NCI-H1092 (cell line): ENCODE results near the gene CBR4.

Experiments used
- DNase-seq: peaks from one replicate; lab custom pipeline; 2025; lab: John Stamatoyannopoulos, UW

CBR4 gene

DNA sequence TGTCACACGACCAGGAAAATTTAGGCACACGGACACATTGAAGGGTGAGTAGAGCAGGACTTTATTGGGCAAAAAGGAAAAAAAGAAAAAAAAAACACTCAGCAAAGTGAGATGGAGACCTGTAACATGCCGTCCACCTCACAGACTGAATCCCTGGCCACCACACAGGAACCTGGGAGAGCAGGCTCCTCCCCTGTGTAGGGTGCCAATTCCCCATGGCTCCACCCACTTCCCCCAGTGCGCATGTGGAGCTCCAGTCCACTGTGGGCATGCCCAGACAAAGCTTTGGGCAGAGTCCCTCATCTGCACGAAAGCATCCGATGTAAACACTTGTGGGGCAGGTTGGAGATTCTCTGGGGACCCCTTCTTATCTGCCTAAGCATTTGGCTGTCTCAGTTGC, 23.6 kb upstream of the CBR4 start:
- no peak for DNase-seq

DNA sequence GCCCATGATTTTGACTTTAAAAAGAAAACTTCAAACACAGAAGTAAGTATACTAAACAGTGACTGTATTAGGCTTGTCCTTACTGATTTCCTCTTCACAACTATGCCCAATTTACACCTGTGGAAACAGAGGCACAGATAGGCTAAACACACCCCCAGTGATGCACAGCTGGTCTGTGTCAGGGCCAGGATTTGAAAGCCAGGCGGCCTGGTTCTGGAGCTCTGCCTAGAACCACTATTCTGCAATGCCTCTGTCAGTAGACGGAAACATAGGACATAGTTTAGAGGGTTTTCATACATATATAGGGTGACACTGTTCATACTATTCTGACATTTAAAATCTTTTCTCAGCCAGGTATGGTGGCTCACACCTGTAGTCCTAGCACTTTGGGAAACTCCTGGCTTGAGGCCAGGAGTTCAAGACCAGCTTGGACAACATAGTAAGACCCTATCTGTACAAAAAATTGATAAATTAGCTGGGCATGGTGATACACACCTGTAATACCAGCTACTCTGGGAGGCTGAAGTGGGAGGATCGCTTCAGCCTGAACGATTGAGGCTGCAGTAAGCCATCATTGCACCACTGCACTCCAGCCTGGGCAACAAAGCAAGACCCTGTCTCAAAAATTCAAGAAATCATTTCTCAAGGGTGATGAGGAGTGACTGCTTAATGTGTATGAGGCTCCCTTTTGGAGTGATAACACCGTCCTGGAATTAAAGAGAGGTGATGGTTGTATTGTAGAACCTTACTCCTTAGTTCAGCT, 23.0 kb upstream of the CBR4 start:
- DNase-seq: no peak

DNA sequence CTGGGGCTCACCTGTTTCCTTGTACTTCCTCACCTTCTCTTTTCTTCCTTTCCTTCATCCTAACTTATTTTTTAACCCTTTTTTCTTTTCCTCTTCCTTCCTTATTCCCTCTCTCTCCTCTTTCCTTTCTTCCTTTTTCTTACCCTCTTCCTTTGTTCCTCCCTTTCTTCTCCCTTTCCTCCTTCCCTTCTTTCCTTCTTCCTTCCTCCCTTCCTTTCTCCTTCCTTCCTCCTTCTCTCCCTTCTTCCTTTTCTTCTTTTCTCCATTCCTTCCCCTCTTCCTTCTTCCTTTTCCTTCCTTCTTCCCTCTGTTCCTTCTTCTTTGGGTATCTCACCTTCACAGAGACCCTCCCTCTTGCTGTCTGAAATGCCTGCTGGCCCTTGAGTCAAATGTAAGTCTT, 22.1 kb upstream of the CBR4 start:
- DNase-seq: no peak

DNA sequence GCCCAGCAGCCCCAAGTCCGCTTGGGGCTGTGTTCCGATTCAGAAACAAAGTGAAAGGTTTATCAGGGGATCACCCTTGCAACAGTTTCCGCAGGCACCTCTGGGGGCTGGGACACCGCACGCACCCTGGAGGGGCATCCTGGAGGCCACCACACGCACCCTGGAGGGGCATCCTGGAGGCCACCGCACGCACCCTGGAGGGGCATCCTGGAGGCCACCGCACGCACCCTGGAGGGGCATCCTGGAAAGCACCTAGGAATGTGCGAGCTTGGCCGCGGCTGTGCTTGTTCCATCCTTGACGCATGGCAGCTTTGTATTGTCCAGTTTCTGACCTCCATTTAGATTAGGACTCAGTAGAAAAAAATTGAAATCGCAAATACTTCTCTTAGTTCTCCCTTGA, 21.3 kb upstream of the CBR4 start:
- no peak for DNase-seq

DNA sequence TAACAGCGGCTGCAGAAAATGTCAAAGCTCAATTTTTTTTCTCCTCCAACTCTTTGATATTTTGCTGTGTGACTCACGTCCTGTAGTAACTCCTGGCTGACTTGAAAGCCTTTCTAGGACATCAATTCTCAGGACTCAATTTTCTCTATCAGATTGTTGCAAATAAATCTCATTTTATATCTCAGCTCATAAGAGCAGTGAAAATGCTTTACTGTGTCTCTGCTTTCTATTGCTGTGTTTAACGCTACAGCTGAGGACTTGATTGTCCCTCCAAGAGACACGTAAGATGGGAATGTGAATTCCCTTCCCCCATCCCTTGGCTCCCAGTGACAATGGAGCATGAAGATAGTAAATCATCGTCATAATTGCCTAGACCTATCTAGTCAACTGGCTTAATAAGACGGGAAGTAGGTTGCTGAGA, 20.5 kb upstream of the CBR4 start:
- no peak for DNase-seq

DNA sequence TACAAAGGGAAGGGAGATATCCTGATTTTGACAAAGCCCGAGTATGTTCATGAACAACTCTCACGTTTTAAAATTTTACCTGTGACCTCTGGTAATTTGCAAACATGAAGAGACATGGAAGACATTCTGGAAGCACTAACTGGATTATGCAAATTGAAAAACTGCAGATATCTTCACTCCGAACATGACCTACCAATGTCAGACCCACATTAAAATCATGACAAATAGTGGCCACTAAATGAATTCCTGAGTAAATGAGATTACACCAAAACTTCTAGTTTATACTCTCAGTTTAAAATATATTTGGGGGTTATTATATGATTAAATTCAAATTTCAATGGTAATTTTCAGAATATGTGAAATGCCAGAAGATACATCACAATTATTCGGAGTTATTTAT, 19.9 kb upstream of the CBR4 start:
- DNase-seq: no peak

DNA sequence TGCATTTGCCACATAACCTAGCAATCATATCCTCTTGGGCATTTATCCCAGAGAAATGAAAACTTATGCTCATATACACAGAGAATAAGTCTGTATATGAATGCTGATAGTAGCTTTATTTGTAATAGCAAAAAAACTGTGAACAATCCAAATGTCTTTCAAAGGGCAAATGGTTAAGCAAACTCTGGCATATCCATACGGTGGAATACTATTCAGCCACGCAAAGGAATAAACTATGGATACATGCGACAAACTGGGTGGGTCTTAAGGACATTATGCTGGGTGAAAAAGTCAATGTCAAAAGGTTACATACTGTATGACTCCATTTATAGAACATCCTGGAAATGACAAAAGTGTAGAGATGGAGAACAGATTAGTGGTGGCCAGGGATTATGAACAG, 17.6 kb upstream of the CBR4 start:
- DNase-seq: no peak

DNA sequence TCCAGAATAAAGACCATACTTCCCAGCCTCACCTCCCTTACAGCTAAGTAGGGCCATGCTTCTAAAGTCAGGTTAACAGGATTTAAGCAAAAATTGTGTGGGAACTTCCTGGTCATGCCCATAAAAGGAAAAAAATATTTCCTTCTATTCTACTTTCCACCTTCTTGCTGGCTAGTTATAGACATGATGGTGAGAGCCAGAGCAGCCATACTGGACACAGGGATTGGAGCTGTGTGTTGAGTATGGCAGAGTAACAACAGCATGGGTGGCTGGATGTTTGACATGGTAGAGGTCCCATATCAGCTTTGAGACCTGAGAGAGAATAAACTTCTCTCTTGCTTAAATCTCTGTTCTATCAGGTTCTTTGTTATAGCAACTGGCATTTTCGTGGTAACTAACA, 15.1 kb upstream of the CBR4 start:
- no peak for DNase-seq

DNA sequence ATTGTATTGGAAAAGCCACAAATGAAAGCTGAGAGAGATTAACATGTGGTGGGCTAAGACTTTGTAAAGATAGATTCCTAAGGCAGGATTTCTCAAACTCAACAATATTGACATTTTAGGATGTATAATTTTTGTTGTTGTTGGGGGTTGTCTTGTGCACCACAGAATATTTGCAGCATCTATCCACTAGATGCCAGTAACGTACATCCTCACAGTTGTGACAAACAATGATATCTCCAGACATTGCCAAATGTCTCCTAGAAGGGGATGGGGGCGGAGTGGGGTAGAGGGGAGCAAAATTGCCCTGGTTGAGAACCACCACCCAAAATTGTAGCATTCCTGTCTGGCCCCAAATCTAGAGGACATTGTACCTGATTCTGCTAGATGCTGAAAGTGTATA, 14.7 kb upstream of the CBR4 start:
- DNase-seq: peak; percentile 10

DNA sequence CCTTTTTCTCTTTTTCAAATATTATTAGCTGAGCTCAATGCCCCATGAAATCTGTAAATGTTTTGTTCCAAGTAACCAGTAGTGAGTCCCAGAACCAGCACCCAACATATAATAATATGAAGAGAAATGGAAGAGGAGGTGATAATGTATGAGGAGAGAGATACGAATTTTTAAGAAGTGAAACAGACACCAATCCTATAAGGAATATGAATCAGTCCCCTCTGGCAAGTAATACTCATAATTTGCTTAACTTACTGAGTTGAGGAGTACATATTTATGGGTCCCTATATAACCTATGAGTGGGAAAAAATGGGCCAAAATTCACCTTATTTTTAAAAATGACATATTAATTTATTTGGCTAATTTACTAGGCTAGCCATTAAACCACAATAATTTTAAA, 8.4 kb upstream of the CBR4 start:
- no peak for DNase-seq

DNA sequence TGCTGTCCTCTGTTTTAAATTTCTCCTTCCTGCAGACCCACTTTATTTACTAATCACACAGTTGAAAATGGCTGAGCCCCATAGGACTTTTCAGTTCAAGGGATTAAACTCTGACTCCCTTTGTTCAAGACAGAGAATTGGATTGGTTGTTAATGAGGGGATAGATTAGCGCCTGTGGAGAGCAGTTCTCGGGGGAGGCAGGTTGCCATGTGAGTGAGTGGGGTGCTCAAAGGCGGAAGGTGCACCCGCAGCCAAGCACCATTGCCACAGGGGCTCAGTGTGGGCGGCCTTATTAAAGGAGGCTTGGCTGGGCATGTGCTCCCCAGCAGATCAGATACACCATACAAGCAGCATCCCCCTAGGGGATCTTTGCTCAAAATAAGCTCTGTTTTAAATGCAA, 7.9 kb upstream of the CBR4 start:
- DNase-seq: no peak

DNA sequence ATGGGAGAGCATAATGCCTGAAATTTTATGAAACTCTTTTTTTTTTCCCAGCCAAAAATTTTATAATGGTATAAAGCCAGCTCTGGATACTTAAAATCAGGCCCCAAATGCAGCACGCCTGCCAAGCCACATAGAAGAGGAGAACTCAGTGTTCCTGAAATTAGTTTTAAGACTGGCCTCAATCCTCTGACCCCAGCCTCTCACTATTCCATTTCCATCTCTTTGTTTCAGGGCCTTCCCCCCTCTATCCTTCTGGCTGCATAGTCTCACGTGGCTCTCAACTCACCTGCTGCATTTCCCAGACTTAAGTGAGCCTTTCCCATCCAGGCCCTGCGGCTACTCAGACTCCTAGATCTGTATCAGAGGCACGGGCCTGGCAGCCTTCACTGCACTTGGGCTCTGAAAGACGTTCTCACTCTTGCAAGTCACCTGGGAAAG, 5.2 kb upstream of the CBR4 start:
- DNase-seq: no peak

DNA sequence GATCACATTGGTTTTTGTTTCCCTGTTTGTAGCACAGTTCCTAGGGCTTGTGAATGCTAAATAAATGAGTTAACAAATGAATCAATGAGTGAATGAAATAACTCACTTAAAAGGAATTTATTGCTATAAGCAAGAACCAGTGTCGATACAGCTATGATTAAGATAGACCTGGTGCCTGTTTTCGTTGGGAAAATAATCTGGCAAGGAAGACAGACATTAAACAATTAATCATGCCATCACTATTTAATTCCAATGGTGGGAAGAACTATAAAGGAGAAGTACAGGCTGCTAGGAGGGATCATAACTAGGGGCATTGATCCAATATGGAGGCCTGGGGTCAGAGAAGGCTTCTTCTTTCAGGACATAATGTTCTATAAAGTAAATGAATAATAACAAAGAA, 4.5 kb upstream of the CBR4 start:
- DNase-seq: no peak

DNA sequence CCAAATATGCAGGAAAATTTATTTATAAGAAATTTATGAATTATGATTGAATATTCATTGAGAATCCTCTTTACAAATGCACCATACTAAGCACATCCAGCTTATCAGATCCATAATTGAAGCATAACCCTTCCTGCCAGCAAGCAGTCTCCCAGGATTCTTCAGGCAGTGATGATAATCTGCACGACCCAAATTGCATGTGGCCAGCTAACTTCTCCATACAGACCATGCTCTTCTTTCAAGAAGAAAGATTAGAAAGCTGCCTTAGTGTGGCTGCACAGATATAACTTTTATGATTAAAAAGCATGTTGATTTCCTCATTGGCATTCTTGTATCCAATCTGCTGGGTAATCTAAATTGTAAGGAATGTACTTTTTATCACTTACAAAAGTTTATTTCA, 3.3 kb upstream of the CBR4 start:
- no peak for DNase-seq

DNA sequence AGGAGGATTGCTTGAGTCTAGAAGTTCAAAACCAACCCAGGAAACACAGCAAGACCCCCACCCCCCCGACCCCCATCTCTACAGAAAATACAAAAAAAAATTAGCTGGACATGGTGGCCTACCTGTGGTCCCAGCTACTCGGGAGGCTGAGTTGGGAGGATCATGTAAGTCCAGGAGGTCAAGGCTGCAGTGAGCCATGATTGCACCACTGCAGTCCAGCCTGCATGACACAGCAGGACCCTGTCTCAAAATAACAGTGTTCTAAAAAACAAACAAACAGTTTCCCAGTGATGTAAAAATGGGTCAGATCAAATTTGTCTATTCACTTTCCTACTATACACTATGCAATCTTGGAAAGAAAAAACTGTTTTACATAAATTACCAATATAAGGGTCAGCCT, 2.0 kb upstream of the CBR4 start:
- DNase-seq: no peak

DNA sequence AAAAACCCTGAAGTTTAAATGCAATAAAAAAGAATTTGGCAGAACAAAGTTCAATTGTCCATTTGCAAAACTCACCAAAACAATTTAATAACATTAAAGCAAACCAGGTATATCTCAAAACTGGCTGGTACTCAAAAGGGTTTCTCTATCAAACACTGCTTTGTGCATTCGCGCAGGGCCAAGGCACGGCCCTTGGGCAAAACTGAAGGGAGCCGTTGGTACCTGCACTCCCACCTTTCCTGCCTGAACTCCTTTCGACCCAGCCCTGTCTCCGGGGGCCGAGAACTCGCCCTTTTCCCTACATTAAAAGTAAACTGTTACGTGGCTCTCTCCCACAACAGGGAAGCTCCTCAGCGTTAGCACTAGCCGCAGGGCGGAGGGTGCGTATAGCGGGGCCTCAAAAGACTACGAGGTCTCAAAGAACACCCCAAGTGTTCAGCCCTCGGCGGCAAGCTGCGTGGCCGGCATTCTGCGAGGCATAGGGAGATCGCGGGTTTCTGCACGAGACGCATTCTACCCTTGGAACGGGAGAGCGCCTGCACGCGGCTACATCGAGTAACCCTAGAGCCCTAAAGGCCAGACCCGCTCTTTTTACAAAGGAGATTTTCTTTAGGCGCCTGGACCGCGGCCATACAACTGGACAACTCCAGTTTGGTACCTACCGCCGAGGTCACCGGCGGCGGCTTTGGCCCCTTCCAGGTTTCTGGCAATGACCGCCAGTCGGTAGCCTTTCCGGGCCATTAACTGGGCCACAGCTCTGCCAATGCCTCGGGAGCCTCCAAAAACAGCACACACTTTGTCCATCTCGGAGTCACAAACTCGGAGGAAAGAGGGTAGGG, 550 bp downstream of the CBR4 start:
- DNase-seq: peak; percentile 68

DNA sequence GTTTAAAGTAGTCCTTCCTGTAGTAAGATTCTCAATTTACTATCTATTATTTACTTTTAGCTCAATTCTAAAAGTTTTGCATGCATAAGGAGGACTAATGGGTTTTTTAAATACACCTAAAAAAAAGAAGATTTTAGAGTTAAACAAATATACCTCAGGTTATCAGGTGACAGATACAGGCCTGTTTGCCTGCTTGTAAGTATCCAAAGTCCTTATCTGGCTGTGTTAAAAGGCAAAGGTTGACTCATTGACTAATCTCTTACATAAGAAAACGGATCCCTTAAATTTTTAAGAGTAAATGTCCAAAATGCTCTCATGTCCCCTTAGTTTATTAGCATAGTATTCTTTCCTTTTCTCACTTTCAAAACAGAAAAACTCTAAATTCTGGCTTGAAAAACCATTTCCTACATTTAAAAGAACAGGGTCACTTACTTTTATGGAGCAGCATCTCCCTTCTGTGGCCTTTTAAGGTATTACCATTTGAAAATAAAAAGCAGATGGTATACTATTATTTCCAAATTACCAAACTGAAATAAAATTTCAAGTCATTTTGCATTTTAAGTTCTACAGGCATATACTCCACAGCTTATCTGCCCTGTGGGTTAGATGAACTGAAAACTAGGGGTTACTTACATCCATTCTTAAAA, 4.5 kb downstream of the CBR4 start:
- no peak for DNase-seq

DNA sequence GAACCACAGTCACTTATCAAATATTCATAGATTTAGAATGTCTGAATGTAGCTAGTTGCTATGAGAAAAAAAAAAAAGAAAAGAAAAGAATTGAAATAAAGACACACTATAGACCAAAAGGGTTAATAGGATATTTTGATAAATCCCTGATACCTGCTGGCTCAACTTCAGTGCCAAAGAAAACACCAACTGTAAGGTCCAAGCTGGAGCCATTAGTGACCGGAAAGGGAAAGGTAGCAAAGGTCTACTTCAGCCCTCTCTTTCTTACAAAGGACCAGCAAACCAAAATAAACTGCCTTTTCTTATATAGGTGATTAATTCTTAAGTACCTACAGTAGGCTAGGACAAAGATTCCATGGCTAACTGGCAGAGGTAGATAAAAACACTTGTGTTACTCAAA, 9.7 kb downstream of the CBR4 start:
- DNase-seq: no peak

DNA sequence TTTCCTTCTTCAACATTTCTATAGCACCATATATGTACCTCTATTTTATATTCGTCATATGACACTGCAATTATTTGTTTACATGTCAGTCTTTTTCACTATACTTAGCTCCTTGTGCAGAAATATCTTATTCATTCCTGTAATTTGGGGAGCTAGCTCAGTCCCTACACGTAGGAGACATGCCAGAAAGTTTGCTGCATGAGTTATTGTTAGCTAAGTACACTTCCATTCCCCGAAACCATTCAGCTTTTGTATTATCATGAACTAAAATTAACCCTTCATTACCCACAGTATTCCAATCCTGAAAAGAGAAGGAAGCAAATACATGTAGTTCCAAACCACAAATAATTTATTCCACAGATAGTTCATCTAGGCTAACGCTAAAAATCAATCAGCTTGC, 10.2 kb downstream of the CBR4 start:
- DNase-seq: no peak

DNA sequence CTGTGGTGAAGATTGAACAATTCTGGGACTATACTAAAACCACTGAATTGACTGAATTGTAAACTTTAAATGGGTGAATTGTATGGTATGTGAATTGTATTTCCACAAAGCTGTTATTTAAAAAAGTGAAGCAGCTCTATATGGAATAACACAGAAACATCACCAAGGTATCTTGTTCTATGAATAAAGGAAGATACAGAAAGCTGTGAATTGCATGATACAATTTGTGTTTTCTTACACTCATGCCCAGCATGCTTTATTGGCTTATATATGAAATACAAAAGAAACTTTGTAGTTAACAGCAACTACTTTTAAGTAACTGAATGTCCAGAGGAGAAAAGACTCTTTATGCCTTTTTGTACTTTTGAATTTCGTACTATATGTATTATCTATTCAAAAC, 11.5 kb downstream of the CBR4 start:
- DNase-seq: no peak

DNA sequence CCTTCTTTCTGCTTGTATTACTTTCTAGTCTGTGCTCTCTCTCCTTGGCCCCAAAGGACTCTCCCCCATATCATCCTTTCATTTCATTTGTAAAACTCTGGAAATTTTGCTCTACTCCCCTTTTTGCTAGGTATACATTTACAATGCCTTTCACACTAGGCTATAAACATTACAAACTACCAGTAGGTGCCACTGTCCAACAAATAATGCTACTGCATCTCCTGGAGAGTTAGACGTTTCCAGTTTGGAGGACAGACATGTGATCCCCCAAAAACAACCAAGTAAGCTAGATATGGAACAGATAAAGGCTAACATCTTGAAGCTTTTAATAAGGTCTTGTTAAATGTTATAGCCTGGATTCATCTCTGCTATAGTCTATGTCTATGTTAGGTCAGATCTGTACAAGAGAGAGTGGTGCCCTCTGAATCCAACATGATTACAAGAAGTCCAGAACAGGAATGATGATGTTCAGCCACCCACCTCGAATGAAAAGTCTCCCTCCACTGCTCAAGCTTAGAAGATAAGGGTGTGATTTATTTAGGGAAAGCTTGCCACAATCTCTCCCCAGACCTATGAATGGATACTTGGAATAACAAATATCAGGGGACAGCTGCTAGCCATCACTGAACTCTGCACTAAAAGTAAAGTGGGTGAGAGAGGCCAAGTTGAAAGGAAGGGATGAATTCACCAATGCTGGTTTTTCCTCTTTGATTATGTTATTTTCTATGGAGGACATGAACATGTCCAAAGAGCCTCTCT, 14.3 kb downstream of the CBR4 start:
- no peak for DNase-seq

DNA sequence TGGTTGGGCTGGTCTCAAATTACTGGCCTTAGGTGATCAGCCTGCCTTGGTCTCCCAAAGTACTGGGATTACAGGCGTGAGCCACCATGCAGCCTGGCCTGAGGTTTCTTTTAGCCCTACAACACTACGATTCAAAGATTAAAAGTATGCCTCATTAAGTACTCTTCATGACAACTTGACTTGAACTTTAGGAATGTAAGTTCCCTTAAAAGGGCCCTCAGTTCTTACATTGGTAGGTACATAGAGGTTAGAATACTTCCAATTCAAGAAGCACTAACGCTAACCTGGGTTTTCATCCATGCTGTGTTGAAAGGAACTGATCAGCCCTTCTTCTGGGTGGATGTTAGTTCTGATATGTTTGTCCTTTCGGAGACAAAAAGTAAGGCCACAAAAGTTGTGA, 15.1 kb downstream of the CBR4 start:
- DNase-seq: no peak
